ENCODE measurements around the gene ME2. TPM values are rescaled to one million over a fixed set of nuclear protein-coding genes. Genes with fewer than 3 reads are reported as not detected.

The ME2 gene
- total RNA-seq, 1 experiment from 2014 or later, result 49.4 TPM

- no peak overlapping the region; a peak in 1 of 5 replicates for H3K4me3 Mint-ChIP-seq
- Histone ChIP-seq H2AFZ (ENCODE audit: low read length) (no peak overlapping the region), H2AK5ac (ENCODE audit: insufficient read length, low read length) (no peak overlapping the region), H3K79me2 (ENCODE audit: insufficient read depth, low read length) (no peaks in the 10 kb centered on the region), H2BK12ac (ENCODE audit: insufficient read length, low read depth, low read length) (no peak overlapping the region), H4K91ac (ENCODE audit: insufficient read length, low read depth, low read length) (no peak overlapping the region), H3K23me2 (ENCODE audit: insufficient read length, low read depth, low read length, poor library complexity, severe bottlenecking) (no peaks in the 10 kb centered on the region), H3K18ac (ENCODE audit: insufficient read length, low read depth, low read length) (no peak overlapping the region), H2BK15ac (ENCODE audit: low read depth, low read length) (no peak overlapping the region), H3T11ph (ENCODE audit: low read length) (no peak overlapping the region), H3K4ac (ENCODE audit: low read depth, low read length) (no peak overlapping the region), H3K14ac (ENCODE audit: insufficient read depth, low read length) (no peak overlapping the region), H4K5ac (ENCODE audit: insufficient read length, low read depth, low read length) (no peak overlapping the region), H3K79me1 (ENCODE audit: insufficient read depth, low read depth, low read length, poor library complexity, severe bottlenecking) (no peaks in the 10 kb centered on the region), H3K9ac (ENCODE audit: extremely low read depth, insufficient read length, low read length) (no peak overlapping the region), H3K27ac (ENCODE audit: insufficient read length, low read depth, low read length) (no peak overlapping the region), H4K8ac (replicated peaks; ENCODE audit: insufficient read length, low read depth, low read length) (no peak overlapping the region), H2BK20ac (ENCODE audit: low read depth, low read length, poor library complexity, severe bottlenecking) (no peak overlapping the region), H2BK5ac (ENCODE audit: insufficient read length, low read length) (no peak overlapping the region), H3K9me3 (ENCODE audit: control insufficient read depth, low read depth, low read length) (no peaks in the 10 kb centered on the region), H3K56ac (ENCODE audit: insufficient read length, low read depth, low read length) (no peak overlapping the region), H4K20me1 (ENCODE audit: control insufficient read depth, insufficient read depth, insufficient read length) (no peaks in the 10 kb centered on the region), H3K4me2 (ENCODE audit: insufficient read depth, insufficient read length, low read length) (no peak overlapping the region), H3K27me3 (ENCODE audit: insufficient read depth, low read length) (no peaks in the 10 kb centered on the region), H3K4me1 (ENCODE audit: insufficient read depth, low read length) (no peaks in the 10 kb centered on the region), H3K23ac (ENCODE audit: insufficient read length, low read depth, low read length) (no peak overlapping the region), H2BK120ac (ENCODE audit: low read depth, low read length, poor library complexity, severe bottlenecking) (no peak overlapping the region)
- WGBS (ENCODE audit: extremely low coverage, insufficient read length, low lambda C conversion rate), result no CpG with 5 or more reads among the region's 1 CpG
- no peaks in the 10 kb centered on the region for H3K9me3 Mint-ChIP-seq
- no peak for DNase-seq
- no peaks in the 10 kb centered on the region for H3K36me3 Mint-ChIP-seq (ENCODE audit: insufficient read depth in 1 of 3, low read depth in 3 of 3)
- H3K4me1 Mint-ChIP-seq, result no peaks in the 10 kb centered on the region; a peak in 1 of 4 replicates
- TF ChIP-seq CTCF (conservative IDR thresholded peaks at IDR 0.05), result no peak
- H3K27me3 Mint-ChIP-seq (ENCODE audit: low read depth), result no peaks in the 10 kb centered on the region; the same call in 1 of the 2 replicates
- H3K27ac Mint-ChIP-seq, result no peak overlapping the region
Measured at GRCh38 chr18:50842846-50843245, 36.1 kb upstream of the ME2 start.

All from H9 (cell line).